LNCaP clone FGC (cell line): ENCODE data around the gene VANGL1.
A peak's percentile ranks its signal among the peaks of the same experiment; 100 is the strongest.

ENCODE experiments used
- DNase-seq: peaks from one replicate; pipeline ENCODE4 v3.0.0-alpha.2; 2011; ENCODE audit warnings: low read depth
- H3K4me3 ChIP-seq: 2 replicates; pipeline ENCODE4 v1.5.1; 2011; ENCODE audit warnings: mild to moderate bottlenecking, low read depth, low read length, control low read depth
- CTCF ChIP-seq: IDR thresholded peaks from 2 replicates; pipeline ENCODE4 v1.5.1; 2012; ENCODE audit warnings: mild to moderate bottlenecking; ENCODE audit not compliant: control insufficient read depth, insufficient read depth; ENCODE audit errors: extremely low read depth

VANGL1 gene

GRCh38 chr1:115719285-115719684 lies 77.5 kb downstream of the VANGL1 start:
- no peak for TF ChIP-seq CTCF
- no peak overlapping the region for H3K4me3 ChIP-seq
- no peak for DNase-seq

DNA sequence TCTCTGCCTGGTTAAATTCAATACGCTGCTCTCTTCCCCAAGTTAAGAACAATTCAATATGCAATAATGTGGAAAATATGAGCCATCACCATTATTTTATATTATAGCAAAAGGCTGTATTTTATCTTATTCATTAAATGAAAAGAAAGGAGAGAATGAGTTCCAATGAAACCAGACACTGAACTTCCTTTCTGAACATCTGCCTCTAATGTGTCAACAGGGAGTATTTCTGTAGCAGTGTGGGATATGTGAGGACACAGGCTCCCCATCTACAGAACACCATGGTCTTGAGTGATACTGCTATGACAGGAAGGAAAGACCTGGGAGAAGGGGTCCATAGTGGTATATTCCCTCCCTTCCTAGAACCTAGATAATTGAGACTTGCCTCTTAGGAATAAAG lies 80.5 kb downstream of the VANGL1 start:
- DNase-seq, result no peak
- TF ChIP-seq CTCF, result no peak
- no peak overlapping the region for H3K4me3 ChIP-seq

GRCh38 chr1:115723756-115724155 lies 82.0 kb downstream of the VANGL1 start:
- no peak for TF ChIP-seq CTCF
- no peak for DNase-seq
- H3K4me3 ChIP-seq, result no peak overlapping the region

DNA sequence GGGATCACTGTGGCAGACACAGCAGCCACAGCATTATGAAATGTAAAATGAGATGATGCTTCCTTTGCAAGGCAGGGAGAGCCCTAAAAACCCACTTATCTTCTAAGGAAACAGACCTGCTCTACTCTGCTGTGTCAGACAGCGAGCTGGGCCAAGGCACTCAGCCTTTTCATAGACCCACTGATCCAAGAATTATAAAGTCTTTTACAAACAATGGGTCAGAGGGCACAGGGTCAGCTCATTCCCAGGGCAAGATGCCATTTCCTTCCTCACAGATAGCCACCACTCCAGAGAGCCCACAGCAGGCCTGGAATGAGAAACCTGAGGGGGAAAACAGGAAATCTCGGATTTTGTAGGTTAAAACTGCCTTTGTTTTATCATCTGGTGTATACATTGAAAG lies 83.8 kb downstream of the VANGL1 start:
- no peak for TF ChIP-seq CTCF
- peak; percentile 41 for DNase-seq
- no peak overlapping the region for H3K4me3 ChIP-seq

DNA sequence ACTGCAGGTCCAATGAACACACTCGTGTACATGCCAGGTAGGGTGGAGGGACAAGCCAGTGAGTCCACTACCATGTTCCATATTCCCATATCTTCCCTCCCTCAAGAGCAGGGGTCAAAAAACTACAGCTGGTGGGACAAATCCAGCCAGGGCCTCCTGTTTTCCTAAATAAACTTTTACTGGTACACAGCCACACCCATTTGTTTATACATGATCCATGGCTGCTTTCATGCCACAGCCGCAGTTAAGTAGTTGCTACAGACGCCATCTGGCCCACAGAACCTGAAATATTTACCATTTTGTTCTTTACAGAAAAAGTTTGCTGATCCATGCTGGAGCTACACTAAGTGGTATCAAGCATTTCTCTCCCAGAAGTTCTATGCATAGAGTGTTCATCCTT lies 84.4 kb downstream of the VANGL1 start:
- peak; percentile 8 for DNase-seq
- no peak overlapping the region for H3K4me3 ChIP-seq
- TF ChIP-seq CTCF, result no peak

DNA sequence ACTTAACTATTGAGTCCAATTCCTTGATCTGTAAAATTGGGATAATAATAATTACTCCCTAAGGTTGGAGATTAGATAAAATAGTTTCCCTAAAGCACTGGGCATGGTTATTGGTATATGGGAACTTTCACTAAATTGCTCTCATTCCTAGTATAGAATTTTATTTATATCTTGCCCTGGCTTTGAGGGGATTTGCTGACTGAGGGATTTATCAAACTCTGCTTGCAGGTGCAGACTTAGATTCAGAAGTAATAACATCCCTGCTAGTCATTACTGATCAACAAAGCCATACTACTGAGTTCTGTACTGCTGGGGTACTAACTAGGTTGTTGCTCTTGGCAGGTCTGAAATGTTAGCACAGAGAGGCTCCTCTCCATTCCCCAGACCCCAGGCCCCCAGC lies 84.8 kb downstream of the VANGL1 start:
- no peak overlapping the region for H3K4me3 ChIP-seq
- DNase-seq, result no peak
- no peak for TF ChIP-seq CTCF

GRCh38 chr1:115727706-115728249 lies 86.0 kb downstream of the VANGL1 start:
- no peak overlapping the region for H3K4me3 ChIP-seq
- TF ChIP-seq CTCF, result no peak
- no peak for DNase-seq
